Ovary (tissue), 9 donors: ENCODE measurements around the gene SPPL3. TPM values are rescaled to one million over a fixed set of nuclear protein-coding genes. Genes with fewer than 3 reads are reported as not detected.

Experiments
- DNase-seq, 5 donors: peaks; one replicate each; pipeline ENCODE4 v3.0.0-alpha.2; 2019 to 2020
- H3K27ac ChIP-seq, 2 donors: fragments of 200-600 bp; one replicate each; pipeline versions ENCODE4 v1.5.1 to v1.8.0; 2019 to 2022
- H3K27me3 ChIP-seq: fragments of 200-600 bp; one replicate; pipeline ENCODE4 v1.8.0; 2022
- H3K36me3 ChIP-seq: fragments of 200-600 bp; sonication (generic); one replicate; pipeline ENCODE4 v1.5.1; 2019
- H3K4me1 ChIP-seq: one replicate; pipeline ENCODE4 v1.8.1; 2013; ENCODE audit warnings: mild to moderate bottlenecking, moderate library complexity; ENCODE audit not compliant: insufficient read depth
- H3K4me3 ChIP-seq: fragments of 200-600 bp; sonication (generic); one replicate; pipeline ENCODE4 v1.5.1; 2017
- H3K9me3 ChIP-seq, 2 donors: fragments of 200-600 bp in 1 of 2; sonication (generic) in 1 of 2; one replicate each; pipeline versions ENCODE4 v1.5.1 to v1.8.1; 2013 to 2019; ENCODE audit warnings: mild to moderate bottlenecking in 1 of 2, moderate library complexity in 1 of 2
- CTCF ChIP-seq, 3 donors: fragments of 450-650 bp in 2 of 3; fragments of 200-600 bp in 1 of 3; IDR thresholded peaks; one replicate each; pipeline versions ENCODE4 v1.5.1 to v1.8.0; 2016 to 2022; ENCODE audit warnings: antibody characterized with exemption in 3 of 3, mild to moderate bottlenecking in 1 of 3
- EP300 ChIP-seq: sonication (generic); formaldehyde crosslinking; IDR thresholded peaks from one replicate; pipeline ENCODE4 v1.6.1; 2017; ENCODE audit warnings: antibody characterized with exemption
- POLR2A ChIP-seq: fragments of 450-650 bp; IDR thresholded peaks from one replicate; pipeline ENCODE4 v1.6.1; 2017; ENCODE audit warnings: antibody characterized with exemption, mild to moderate bottlenecking, moderate library complexity
- WGBS, 3 donors: extraction: QIAGEN DNeasy Blood & Tissue Kit in 1 of 3; methylation state at CpG; one replicate each; pipeline versions ENCODE4 v1.1.5 to v1.1.7; 2013 to 2017; 5-methylcytosine and 5-hydroxymethylcytosine counted together
- intact Hi-C, 4 donors: fragments of 100-400 bp; cut with DNase I; formaldehyde crosslinking; loops; one replicate each; pipeline versions ENCODE4 v1.11.0 to v1.15.1; 2022 to 2023
- polyA plus RNA-seq, 2 donors: library from polyadenylated mRNA; stranded (reverse); fragments of 200-250 nt in 1 of 2; fragments of 350-450 nt in 1 of 2; fragmentation: Illumina TruSeq in 1 of 2; extraction: RNeasy Lipid Tissue Mini Kit (QIAGEN cat#74804) in 1 of 2; gene quantifications; one replicate each; pipeline ENCODE4 v1.2.3, GENCODE V29; 2013 to 2014
- total RNA-seq, 7 donors: library from RNA; depleted of rRNA in 2 of 7; stranded (reverse); fragments of >200 nt in 2 of 7; fragmentation: NEBNext Ultra II Directional in 3 of 7; extraction: Animal tissue kit (Norgen Biotek cat#: 25700) in 3 of 7; gene quantifications; one replicate each; pipeline versions ENCODE4 v1.1.0 to v1.2.4, GENCODE V29; 2016 to 2023
- donor health status: DM: no; HTN: no; CAD: no; lungs with moderate emphysema.
- donor health status: DM: no; HTN: no; CAD: no.
- donor health status: Bipolar disorder and iron deficiency.
- donor health status: DM: yes; HTN: yes; CAD: no.
- donor health status: DM: no; HTN: no; CAD: no.
- donor health status: DM: yes; HTN: yes; CAD: no.

Gene SPPL3
- total and polyA plus RNA-seq, 9 donors = 24.2 to 87.4 (median 51.9) TPM

GRCh38 chr12:120917748-120918147 is 13.6 kb upstream of the SPPL3 start:
- Histone ChIP-seq H3K4me1 (no peaks in the 10 kb centered on the region), H3K36me3 (no peaks in the 10 kb centered on the region), H3K4me3 (no peak overlapping the region), H3K27me3 (no peaks in the 10 kb centered on the region), H3K9me3 (no peaks in the 10 kb centered on the region), H3K27ac (no peak overlapping the region)
- TF ChIP-seq CTCF (IDR thresholded peaks at IDR 0.05) (no peak), EP300 (no peak), POLR2A (no peak)
- intact Hi-C loops = no loop called here
- no peak for DNase-seq
- WGBS, 3 donors = 81 to 89% (median 88%) methylated on average over 2 of the region's 2 CpGs

- TF ChIP-seq POLR2A = no peak
- TF ChIP-seq CTCF (IDR thresholded peaks at IDR 0.05) = no peak
- no peak for TF ChIP-seq EP300
- WGBS, 3 donors = 95 to 98% (median 96%) methylated on average over 14 of the region's 14 CpGs
- H3K27me3 ChIP-seq = no peaks in the 10 kb centered on the region
- no peak overlapping the region for H3K4me3 ChIP-seq
- H3K36me3 ChIP-seq = no peaks in the 10 kb centered on the region
- no peak for DNase-seq
- H3K9me3 ChIP-seq = no peaks in the 10 kb centered on the region
- intact Hi-C loops = no loop called here
- no peak overlapping the region for H3K27ac ChIP-seq
- H3K4me1 ChIP-seq = no peaks in the 10 kb centered on the region
Observed at GRCh38 chr12:120916561-120916960, 12.4 kb upstream of the SPPL3 start.

- H3K36me3 ChIP-seq = no peaks in the 10 kb centered on the region
- TF ChIP-seq POLR2A = no peak
- no peak for TF ChIP-seq EP300
- TF ChIP-seq CTCF (IDR thresholded peaks at IDR 0.05) = no peak
- no peak overlapping the region for H3K27ac ChIP-seq
- H3K27me3 ChIP-seq = no peaks in the 10 kb centered on the region
- H3K9me3 ChIP-seq = no peaks in the 10 kb centered on the region
- H3K4me1 ChIP-seq = no peaks in the 10 kb centered on the region
- intact Hi-C loops = no loop called here
- H3K4me3 ChIP-seq = no peak overlapping the region
- WGBS, 3 donors = 88 to 89% (median 88%) methylated on average over 7 of the region's 7 CpGs
- no peak for DNase-seq
Observed at GRCh38 chr12:120914794-120915193, 10.6 kb upstream of the SPPL3 start.

- H3K36me3 ChIP-seq = no peaks in the 10 kb centered on the region
- WGBS, 3 donors = 60 to 67% (median 65%) methylated on average over 5 of the region's 5 CpGs
- H3K27ac ChIP-seq = no peak overlapping the region
- no peaks in the 10 kb centered on the region for H3K4me1 ChIP-seq
- H3K9me3 ChIP-seq = no peaks in the 10 kb centered on the region
- no peaks in the 10 kb centered on the region for H3K27me3 ChIP-seq
- H3K4me3 ChIP-seq = no peak overlapping the region
- DNase-seq = no peak
- intact Hi-C loops = no loop called here
- TF ChIP-seq POLR2A (no peak), EP300 (no peak), CTCF (IDR thresholded peaks at IDR 0.05) (no peak)
Observed at GRCh38 chr12:120909633-120910298, 5.6 kb upstream of the SPPL3 start.
